Stimulated activated CD4-positive, alpha-beta T cell treated with anti-CD3 and anti-CD28 coated beads, Interleukin-2, amount 100 ng/mL, for 48 hours (primary cell): ENCODE data around the gene ID3.

Source experiments
- DNase-seq, 2 donors: peaks; one replicate each; pipeline ENCODE4 v3.0.0-alpha.2; 2020

The ID3 gene

DNA sequence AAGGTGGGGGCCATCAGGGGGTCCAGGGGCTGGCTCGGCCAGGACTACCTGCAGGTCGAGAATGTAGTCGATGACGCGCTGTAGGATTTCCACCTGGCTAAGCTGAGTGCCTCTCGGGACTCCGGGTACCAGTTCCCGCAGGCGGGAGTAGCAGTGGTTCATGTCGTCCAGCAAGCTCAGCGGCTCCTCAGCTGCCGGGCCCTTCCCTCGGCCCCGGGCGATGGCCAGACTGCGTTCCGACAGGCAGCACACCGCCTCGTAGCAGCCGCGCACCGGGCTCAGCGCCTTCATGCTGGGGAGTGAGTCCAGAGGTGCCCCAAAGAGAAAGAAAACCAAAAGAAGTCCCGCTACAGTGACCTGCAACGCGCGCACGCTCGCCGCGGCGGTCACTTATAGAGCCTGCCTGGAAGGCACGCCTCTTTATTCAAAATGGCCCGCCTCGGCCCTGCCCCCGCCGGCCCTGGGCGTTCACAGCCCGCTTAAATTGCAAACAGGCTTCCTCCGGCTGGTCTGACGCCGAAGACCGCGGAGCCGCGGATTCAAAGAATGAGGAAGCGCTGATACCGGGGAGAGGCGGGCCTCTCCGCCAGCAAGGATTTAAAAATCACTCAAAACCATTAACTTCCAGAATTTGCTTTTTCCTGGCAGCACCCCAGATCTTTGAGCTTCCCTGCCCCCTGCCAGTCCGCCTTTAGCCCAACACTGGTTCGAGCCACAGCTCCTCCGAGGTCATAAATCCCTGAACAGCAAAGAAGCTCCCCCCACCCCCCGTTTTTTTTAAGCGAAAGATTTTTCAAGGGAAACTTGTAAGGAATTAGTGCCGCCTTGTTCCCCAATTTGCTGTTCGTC, at the start of gene ID3:
Gene ID3, minus strand, starts transcription at position 366 of the 849 bp plus-strand sequence. Its CDS starts 75 bp downstream, at position 291.
- DNase-seq: peak; percentile 86 to 94

DNA sequence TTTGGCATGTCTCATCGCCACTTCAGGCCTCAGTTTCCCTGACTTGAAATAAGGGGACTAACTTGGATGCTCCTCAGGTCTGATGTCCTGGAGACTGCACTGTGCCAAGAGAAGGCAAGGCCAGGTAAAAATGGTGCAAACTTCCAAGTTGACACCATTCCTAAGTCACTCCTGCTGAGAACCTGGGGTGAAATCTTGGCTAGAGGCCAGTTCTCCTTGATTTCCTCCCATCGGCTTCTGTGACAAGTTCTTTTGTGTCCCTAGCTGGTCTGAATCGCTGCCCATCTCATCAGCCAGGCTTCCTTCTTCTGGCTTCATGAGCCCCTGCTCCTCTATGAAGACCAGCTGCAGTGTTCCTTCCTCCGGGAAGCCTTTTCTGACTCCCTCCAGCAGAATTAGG, 48.6 kb upstream of the ID3 start:
- no peak for DNase-seq

GRCh38 chr1:23601968-23602876, 42.9 kb upstream of the ID3 start:
- DNase-seq: no peak

DNA sequence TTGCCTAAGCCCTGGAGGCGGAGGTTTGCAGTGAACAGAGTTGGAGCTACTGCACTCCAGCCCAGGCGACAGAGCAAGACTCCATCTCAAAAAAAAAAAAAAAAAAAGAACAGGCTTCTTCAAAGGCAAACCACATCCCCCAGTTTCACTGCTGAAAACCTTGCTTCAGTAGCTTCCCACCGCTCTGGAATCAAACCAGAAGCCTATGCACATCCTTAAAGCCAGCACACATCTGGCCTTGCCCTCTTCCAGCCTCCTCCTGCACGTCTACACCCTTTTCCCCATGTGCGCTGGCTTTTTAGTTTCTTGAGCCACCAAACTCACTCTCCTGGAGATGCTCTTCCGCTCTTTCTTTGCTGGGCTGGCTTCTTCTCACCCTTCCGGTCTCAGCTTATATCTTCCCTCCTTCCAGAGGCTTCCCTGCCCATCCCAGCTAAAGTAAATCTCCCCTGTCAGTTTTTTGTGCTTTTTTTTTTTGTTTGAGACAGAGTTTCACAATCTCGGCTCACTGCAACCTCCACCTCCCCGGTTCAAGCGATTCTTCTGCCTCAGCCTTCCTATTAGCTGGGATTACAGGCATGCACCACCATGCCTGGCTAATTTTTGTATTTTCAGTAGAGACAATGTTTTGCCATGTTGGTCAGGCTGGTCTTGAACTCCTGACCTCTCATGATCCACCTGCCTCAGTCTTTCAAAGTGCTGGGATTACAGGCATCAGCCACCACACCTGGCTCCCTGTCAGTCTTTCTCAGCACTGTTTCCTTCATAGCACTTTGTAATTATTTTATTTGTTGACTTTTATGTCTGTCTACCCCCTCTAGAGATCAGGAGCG, 42.0 kb upstream of the ID3 start:
- DNase-seq: no peak

- no peak for DNase-seq
These were observed 41.0 kb upstream of the ID3 start for GRCh38 chr1:23600283-23600682.

DNA sequence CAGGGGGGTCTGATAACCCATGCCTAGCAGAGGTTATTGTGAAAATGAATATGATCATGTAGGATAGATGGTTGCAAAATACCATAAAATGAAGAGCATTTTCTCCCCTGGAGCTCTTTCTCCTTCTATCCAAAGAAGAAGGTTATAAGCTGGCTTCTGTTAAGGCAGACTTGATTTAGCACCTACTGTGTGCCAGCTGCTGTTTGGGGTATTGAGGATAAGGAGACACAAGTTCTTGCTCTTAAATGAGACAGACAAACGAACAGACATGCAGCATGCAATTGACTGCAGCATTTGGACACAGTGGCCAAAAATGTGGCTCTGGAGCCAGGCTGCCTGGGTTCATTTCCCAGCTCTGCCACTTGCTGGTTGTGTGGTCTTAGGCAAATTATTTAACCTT, 39.8 kb upstream of the ID3 start:
- DNase-seq: no peak

- no peak for DNase-seq
These were observed 39.1 kb upstream of the ID3 start for GRCh38 chr1:23598424-23598823.

DNA sequence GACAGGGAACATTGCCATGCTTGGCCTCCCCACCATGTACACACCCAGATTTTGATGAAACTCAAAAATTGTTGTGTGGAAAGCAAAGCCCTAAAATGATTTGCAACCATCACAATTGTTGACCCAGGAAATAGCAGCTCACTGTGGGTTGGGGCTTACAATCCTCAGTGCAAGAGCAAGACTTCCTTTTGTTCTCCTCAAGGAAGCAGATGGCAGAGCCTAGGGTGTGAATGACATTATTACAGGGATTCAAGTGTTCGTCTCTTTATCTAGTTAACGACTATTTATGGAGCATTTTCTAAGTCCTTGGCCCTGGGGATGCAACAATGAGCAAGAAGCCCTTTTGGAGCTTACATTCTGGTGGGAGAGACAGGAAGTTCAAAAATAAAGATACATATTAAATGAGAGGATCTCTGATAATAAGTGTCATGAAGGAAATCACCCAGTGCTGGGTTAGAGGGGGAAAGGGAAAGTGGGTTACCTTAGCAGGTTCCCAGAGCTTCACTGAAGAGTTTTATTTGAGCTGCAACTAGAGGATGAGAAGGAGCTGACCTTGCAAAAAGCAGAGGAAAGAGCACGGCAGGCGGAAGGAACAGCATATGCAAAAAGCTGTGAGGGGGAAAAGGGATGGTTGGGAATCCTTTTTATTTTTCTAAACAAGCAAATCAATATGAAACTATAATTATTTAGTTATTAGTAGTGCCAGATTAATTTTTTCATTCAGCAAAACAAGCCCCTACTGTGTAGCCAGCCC, 38.5 kb upstream of the ID3 start:
- no peak for DNase-seq

GRCh38 chr1:23596382-23597358, 37.4 kb upstream of the ID3 start:
- DNase-seq: no peak

- no peak for DNase-seq
These were observed 35.6 kb upstream of the ID3 start for GRCh38 chr1:23594927-23595353.

- no peak for DNase-seq
These were observed 35.0 kb upstream of the ID3 start for GRCh38 chr1:23594149-23594907.

- DNase-seq: no peak
These were observed 34.4 kb upstream of the ID3 start for GRCh38 chr1:23593556-23594148.

DNA sequence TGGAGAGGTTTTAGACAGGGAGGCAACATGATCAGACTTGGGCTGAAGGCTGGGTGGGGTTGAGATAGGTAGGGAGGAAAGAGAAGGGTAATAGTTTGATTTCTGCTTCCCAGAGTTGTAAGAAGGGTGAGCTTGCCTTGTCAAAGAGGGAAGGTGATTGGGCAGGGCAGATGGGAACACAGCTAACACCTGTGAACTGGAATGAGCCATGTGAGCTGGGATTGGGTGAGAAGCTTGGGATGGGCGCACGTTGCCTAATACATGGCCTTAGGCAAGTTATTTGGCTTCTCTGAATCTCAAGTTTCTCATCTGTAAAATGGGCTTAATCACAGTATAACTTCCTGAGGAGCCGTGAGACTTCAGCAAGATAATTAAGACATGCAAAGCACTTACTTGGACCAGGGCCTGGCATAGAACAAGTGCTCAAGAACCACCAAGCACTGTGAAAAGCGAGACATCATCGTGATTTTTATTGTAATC, 33.8 kb upstream of the ID3 start:
- no peak for DNase-seq

- no peak for DNase-seq
These were observed 33.0 kb upstream of the ID3 start for GRCh38 chr1:23592209-23592892.

- no peak for DNase-seq
These were observed 32.3 kb upstream of the ID3 start for GRCh38 chr1:23591460-23592208.

DNA sequence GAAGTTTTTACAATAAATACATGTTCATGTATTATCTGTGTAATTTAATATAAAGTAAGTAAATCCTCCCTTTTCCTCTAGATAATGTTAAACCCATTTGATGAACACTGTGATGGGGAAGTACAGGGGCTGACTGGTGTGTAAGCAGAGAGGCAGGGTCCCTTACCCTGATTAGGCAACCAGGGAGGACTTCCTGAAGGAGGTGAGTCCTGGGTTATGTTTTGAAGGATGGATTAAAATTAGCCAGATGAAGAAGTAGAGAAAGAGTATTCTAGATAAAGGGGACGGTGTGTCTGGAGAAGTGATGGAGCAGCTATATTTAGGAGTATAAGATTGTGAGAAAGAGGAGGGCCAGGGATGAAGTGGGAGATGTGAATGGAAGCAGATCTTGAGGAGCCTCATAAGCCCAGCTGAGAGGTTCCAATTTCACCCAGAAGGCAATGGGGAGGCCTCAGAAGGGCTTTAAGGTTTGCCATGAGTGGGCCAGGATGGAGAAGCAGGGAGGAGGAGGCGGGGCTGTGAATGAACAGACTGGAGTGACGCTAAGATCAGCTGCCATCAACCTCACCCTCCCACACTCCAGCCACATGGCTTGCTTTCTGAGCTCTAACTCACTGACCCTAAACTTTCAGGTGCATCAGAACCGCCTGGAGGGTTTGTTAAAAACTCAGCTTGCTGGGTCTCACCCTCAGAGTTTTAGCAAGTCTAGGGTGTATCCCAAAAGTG, 30.9 kb upstream of the ID3 start:
- DNase-seq: no peak

DNA sequence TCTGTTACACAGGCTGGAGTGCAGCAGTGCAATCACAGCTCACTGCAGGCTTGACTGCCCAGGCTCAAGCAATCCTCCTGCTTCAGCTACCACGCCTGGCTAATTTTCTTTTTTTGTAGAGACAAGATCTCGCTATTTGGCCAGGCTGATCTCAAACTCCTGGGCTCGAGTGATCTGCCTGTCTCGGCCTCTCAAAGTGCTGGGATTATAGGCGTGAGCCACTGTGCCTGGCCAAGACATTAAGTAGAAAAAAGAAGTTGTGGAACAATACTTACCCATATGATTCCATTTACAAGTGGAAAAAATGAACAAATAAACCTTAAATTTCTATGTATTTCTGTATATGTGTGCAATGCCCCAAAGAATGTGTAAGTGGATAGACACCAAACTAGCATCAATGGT, 30.3 kb upstream of the ID3 start:
- no peak for DNase-seq
